ENCODE data around the gene TFAP2B. TPM values are rescaled to one million over a fixed set of nuclear protein-coding genes. Genes with fewer than 3 reads are reported as not detected.

TFAP2B gene
- total and polyA plus RNA-seq, 7 experiments from 2014 or later: not detected

DNA sequence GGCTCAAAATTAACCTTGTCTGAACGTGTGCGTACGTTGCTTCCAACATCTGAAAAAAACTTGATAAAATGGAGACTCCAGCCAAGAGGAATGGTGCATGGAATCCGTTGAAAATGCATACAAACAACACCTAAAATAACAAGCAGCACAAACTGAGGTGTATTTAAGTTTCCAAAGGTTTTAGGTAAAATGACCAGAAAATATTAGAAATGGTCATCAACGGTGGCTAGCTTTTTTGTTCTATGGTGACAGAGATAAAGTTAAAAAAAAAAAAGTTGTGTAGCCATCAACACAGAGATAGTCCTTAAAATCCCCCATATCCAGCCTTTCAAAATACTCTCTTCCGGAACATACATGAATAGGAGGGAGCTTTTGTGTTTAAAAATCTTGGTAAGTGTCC is 651 bp upstream of the TFAP2B start:
- Histone ChIP-seq H3K27ac (ENCODE audit: low read depth, low read length) (no peak overlapping the region), H3K4me3 (ENCODE audit: low read length) (no peak overlapping the region), H3K4me1 (ENCODE audit: control insufficient read depth in 2 of 2, insufficient read depth in 2 of 2, low read length in 2 of 2) (peaks cover 0 to 5% of the 10 kb centered on the region in 2 donors), H3K27me3 (ENCODE audit: control insufficient read depth in 2 of 2, insufficient read depth in 2 of 2, low read length in 2 of 2) (peaks cover 0 to 26% of the 10 kb centered on the region in 2 donors), H3K9me3 (ENCODE audit: control insufficient read depth in 2 of 3, low read length in 3 of 3) (no peaks in the 10 kb centered on the region), H3K36me3 (ENCODE audit: control insufficient read depth in 2 of 3, insufficient read depth in 3 of 3, low read length in 3 of 3) (no peaks in the 10 kb centered on the region)
- CTCF ChIA-PET: no interaction called here
- Mint-ChIP-seq H3K4me3 (no peak overlapping the region), H3K4me1 (peaks cover 9 to 40% (median 33%) of the 10 kb centered on the region in 7 donors), H3K36me3 (peaks cover 0 to 14% (median 2%) of the 10 kb centered on the region in 5 donors), H3K9me3 (peaks cover 0 to 13% (median 3%) of the 10 kb centered on the region in 11 donors), H3K27me3 (peaks cover 54 to 87% (median 85%) of the 10 kb centered on the region in 5 donors), H3K27ac (no peak overlapping the region)
- intact Hi-C loops (cut with micrococcal nuclease): loop anchor here (2.0 to 10.0 kb wide), 5 partner anchors 27 to 1844 kb away; no protein-coding TSS in a partner anchor
- ATAC-seq: no peak
- POLR2A ChIA-PET: no interaction called here
- DNase-seq: no peak

DNA sequence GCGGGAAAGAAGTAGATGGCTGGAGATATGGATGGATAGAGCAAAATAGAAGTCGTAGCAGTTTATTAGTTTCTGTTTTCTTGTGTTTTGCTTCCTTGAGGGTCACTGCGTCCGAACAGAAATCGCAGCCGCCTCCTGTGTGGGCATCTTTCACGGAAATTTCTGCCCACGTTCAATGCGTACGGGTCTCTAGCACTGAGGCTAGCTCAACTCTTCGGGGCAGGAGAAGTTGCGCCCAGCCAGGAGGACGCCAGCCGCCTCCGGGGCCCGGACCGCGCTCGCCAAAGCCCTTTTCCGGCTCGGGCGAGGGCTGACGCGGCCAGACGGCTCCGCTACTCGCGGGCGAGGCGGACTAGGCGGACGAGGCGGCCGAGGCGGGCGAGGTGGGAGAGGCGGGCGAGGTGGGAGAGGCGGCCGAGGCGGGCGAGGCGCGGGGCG is 814 bp downstream of the TFAP2B start:
- no peaks in the 10 kb centered on the region for H3K36me3 ChIP-seq (ENCODE audit: control insufficient read depth in 2 of 3, insufficient read depth in 3 of 3, low read length in 3 of 3)
- Mint-ChIP-seq H3K36me3 (peaks cover 0 to 14% (median 2%) of the 10 kb centered on the region in 5 donors), H3K4me3 (peak overlapping the region in 2 of 10 donors; percentile 35 to 59), H3K27me3 (peaks cover 69 to 91% (median 88%) of the 10 kb centered on the region in 5 donors), H3K4me1 (peaks cover 9 to 40% (median 33%) of the 10 kb centered on the region in 7 donors), H3K9me3 (peaks cover 0 to 13% (median 4%) of the 10 kb centered on the region in 11 donors), H3K27ac (no peak overlapping the region)
- ChIA-PET CTCF (no interaction called here), POLR2A (no interaction called here)
- no peaks in the 10 kb centered on the region for H3K9me3 ChIP-seq (ENCODE audit: control insufficient read depth in 2 of 3, low read length in 3 of 3)
- H3K4me1 ChIP-seq (ENCODE audit: control insufficient read depth in 2 of 2, insufficient read depth in 2 of 2, low read length in 2 of 2): peaks cover 0 to 5% of the 10 kb centered on the region in 2 donors
- intact Hi-C loops (cut with micrococcal nuclease): loop anchor here (2.0 to 10.0 kb wide), 5 partner anchors 25 to 1843 kb away; no protein-coding TSS in a partner anchor
- ATAC-seq (no peak), DNase-seq (peak in 1 of 9 donors; percentile 23)
- peaks cover 0 to 27% of the 10 kb centered on the region in 2 donors for H3K27me3 ChIP-seq (ENCODE audit: control insufficient read depth in 2 of 2, insufficient read depth in 2 of 2, low read length in 2 of 2)
- H3K27ac ChIP-seq (ENCODE audit: low read depth, low read length): no peak overlapping the region
- H3K4me3 ChIP-seq (ENCODE audit: low read length): no peak overlapping the region

DNA sequence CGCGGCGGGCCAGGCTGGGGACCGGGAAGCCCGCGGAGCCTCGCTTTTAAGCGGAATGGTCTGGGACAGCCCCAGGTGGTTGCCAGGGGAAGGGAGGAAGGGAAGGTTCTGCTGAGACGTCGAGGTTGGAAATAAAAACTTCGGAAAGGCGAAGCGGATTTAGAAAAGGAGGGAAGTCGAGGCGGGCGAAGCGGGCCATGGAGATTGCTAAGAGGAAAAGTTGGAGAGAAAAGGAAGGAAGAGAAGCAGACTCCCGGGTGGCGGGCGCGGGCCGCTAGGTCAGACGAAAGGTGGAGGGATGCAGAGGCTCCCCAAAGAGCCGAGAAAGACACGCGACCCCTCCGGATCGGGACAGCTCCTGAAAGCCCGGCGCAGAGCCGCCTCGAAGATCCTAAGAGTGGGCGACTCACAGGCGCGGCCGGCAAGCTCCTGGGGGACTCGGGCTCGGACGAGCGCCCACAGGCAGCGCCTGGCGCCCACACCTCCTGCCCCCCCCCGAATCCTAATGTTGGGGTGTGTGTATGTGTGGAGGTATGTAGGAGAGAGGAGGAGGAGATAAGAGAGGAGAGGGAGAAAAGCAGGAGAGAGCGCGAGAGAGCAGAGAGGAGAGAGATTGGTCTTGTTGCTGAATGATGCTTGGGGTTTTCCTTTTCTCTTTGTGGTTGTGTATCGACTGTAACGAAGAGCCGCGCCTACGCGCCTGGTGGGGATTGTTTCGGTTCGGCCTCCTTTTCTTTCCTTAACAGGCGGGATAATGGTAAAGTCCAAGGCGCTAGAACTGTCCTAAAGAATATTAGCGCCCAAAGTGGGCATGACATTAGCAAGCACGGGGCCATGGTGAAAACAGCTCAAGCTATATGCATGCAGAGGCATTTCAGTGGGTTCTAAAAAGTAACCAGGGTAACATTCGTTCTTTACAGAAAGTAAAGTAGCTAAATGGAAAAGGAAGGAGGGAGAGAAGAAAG is 1.5 kb downstream of the TFAP2B start:
- ATAC-seq (no peak), DNase-seq (no peak)
- Histone ChIP-seq H3K27me3 (ENCODE audit: control insufficient read depth in 2 of 2, insufficient read depth in 2 of 2, low read length in 2 of 2) (peaks cover 0 to 32% of the 10 kb centered on the region in 2 donors), H3K36me3 (ENCODE audit: control insufficient read depth in 2 of 3, insufficient read depth in 3 of 3, low read length in 3 of 3) (no peaks in the 10 kb centered on the region), H3K4me3 (ENCODE audit: low read length) (no peak overlapping the region), H3K27ac (ENCODE audit: low read depth, low read length) (no peak overlapping the region), H3K4me1 (ENCODE audit: control insufficient read depth in 2 of 2, insufficient read depth in 2 of 2, low read length in 2 of 2) (peaks cover 0 to 5% of the 10 kb centered on the region in 2 donors), H3K9me3 (ENCODE audit: control insufficient read depth in 2 of 3, low read length in 3 of 3) (no peaks in the 10 kb centered on the region)
- ChIA-PET POLR2A (interaction anchor here (0.6 kb wide), 1 partner anchor 33 kb away, joined by 3 read pairs; no protein-coding TSS in a partner anchor), CTCF (no interaction called here)
- H3K4me1 Mint-ChIP-seq: peaks cover 9 to 37% (median 33%) of the 10 kb centered on the region in 7 donors
- intact Hi-C loops (cut with micrococcal nuclease): loop anchor here (2.0 to 10.0 kb wide), 5 partner anchors 25 to 1842 kb away; no protein-coding TSS in a partner anchor
- H3K27me3 Mint-ChIP-seq: peaks cover 73 to 91% (median 88%) of the 10 kb centered on the region in 5 donors
- peak overlapping the region in 6 of 10 donors; percentile 21 to 59 (median 43) for H3K4me3 Mint-ChIP-seq
- H3K9me3 Mint-ChIP-seq: peaks cover 0 to 15% (median 6%) of the 10 kb centered on the region in 11 donors
- peaks cover 0 to 20% (median 2%) of the 10 kb centered on the region in 5 donors for H3K36me3 Mint-ChIP-seq
- H3K27ac Mint-ChIP-seq: peak overlapping the region in 1 of 9 donors; percentile 42

DNA sequence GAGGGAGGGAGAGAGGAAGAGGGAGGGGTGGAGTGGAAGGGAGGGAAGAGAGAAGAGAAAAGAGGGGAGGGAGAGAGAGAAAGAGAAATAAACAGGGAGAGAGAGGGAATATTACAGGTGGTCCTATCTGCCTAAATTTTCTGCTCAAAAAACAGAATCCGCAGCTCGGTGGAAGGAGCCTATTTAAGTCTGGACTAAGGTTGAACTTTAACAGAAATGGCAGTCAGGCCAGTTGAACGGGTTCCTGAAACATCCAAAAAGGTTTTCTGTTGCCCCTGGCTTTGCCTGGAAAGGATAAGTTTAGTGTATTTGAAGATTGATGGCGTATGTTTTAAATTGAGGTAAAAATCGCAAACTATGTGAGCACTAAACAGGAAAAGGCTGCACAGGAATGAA is 2.2 kb downstream of the TFAP2B start:
- intact Hi-C loops (cut with micrococcal nuclease): no loop called here
- H3K27me3 ChIP-seq (ENCODE audit: control insufficient read depth in 2 of 2, insufficient read depth in 2 of 2, low read length in 2 of 2): peaks cover 0 to 32% of the 10 kb centered on the region in 2 donors

DNA sequence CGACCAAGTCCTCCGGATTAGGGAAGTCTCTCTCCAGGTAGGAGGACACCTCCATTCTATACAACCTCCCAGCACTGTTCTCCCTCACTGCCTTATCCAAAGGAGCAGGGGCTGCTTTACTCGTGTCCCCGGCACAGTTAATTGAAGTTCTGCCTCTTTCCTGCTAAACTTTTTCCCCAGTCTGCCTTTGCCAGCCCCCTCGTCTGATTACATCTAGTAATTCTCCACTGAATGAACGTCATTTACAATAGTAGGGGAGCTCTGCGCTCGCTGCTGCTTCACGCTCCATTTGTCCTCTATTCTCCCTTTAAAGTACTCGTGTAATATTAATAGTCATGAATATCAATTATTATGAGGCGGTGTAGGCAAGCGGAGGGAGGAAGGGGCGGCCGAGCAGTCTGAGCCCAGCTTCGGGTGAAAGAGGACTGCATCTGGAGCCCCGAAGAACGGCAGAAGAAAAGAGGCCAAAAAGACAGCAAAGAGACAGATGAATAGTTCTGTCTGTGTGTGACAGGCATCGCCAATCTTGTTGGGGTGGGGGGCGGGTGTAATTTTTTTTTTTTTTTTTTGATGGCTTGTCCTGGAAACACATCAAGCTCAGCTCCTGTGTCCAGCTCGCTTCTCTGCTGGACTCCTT is 2.9 kb downstream of the TFAP2B start:
- ATAC-seq: no peak
- no peaks in the 10 kb centered on the region for H3K36me3 ChIP-seq (ENCODE audit: control insufficient read depth in 2 of 3, insufficient read depth in 3 of 3, low read length in 3 of 3)
- H3K27ac ChIP-seq (ENCODE audit: low read depth, low read length): no peak overlapping the region
- peaks cover under 1 to 37% of the 10 kb centered on the region in 2 donors for H3K27me3 ChIP-seq (ENCODE audit: control insufficient read depth in 2 of 2, insufficient read depth in 2 of 2, low read length in 2 of 2)
- Mint-ChIP-seq H3K36me3 (peaks cover 0 to 23% (median 3%) of the 10 kb centered on the region in 5 donors), H3K27me3 (peaks cover 79 to 97% (median 93%) of the 10 kb centered on the region in 5 donors), H3K27ac (no peak overlapping the region), H3K9me3 (peaks cover 0 to 23% (median 8%) of the 10 kb centered on the region in 11 donors), H3K4me1 (peaks cover 6 to 31% (median 26%) of the 10 kb centered on the region in 7 donors), H3K4me3 (peak overlapping the region in 4 of 10 donors; percentile 5 to 41 (median 31))
- POLR2A ChIA-PET: no interaction called here
- no peaks in the 10 kb centered on the region for H3K9me3 ChIP-seq (ENCODE audit: control insufficient read depth in 2 of 3, low read length in 3 of 3)
- DNase-seq: no peak
- intact Hi-C loops (cut with micrococcal nuclease): no loop called here
- H3K4me1 ChIP-seq (ENCODE audit: control insufficient read depth in 2 of 2, insufficient read depth in 2 of 2, low read length in 2 of 2): no peaks in the 10 kb centered on the region
- no peak overlapping the region for H3K4me3 ChIP-seq (ENCODE audit: low read length)
- CTCF ChIA-PET: no interaction called here

More for the DNA sequence above, 2.2 kb downstream of the TFAP2B start:
- Mint-ChIP-seq H3K36me3 (peaks cover 0 to 23% (median 3%) of the 10 kb centered on the region in 5 donors), H3K9me3 (peaks cover 0 to 19% (median 7%) of the 10 kb centered on the region in 11 donors), H3K4me3 (peak overlapping the region in 6 of 10 donors; percentile 5 to 59 (median 40)), H3K4me1 (peaks cover 6 to 31% (median 28%) of the 10 kb centered on the region in 7 donors), H3K27ac (no peak overlapping the region), H3K27me3 (peaks cover 73 to 93% (median 89%) of the 10 kb centered on the region in 5 donors)
- DNase-seq: no peak
- ChIA-PET CTCF (no interaction called here), POLR2A (interaction anchor here (0.6 kb wide), 1 partner anchor 32 kb away, joined by 3 read pairs; no protein-coding TSS in a partner anchor)
- H3K4me1 ChIP-seq (ENCODE audit: control insufficient read depth in 2 of 2, insufficient read depth in 2 of 2, low read length in 2 of 2): peaks cover 0 to under 1% of the 10 kb centered on the region in 2 donors
- H3K27ac ChIP-seq (ENCODE audit: low read depth, low read length): no peak overlapping the region
- H3K36me3 ChIP-seq (ENCODE audit: control insufficient read depth in 2 of 3, insufficient read depth in 3 of 3, low read length in 3 of 3): no peaks in the 10 kb centered on the region
- no peak overlapping the region for H3K4me3 ChIP-seq (ENCODE audit: low read length)
- ATAC-seq: no peak
- H3K9me3 ChIP-seq (ENCODE audit: control insufficient read depth in 2 of 3, low read length in 3 of 3): no peaks in the 10 kb centered on the region

DNA sequence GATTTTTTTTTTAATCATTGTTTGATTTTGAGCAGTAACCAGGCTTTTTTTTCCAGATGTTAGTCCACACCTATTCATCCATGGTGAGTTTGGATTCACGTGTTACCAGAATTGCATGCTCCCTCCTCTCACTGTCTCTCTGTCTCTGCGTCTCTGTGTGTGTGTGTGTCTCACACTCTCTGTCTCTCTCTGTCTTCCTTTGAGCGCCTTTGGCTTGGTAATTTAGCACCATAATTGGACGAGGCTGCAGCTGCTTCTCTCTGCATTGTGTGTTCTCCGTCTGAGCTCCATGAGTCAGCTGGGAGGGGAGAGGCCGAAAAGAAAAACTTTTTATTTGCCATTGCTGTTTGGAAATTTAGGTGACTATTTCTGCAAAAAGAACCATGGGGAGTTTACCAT is 3.4 kb downstream of the TFAP2B start:
- Histone ChIP-seq H3K4me1 (ENCODE audit: control insufficient read depth in 2 of 2, insufficient read depth in 2 of 2, low read length in 2 of 2) (no peaks in the 10 kb centered on the region), H3K36me3 (ENCODE audit: control insufficient read depth in 2 of 3, insufficient read depth in 3 of 3, low read length in 3 of 3) (no peaks in the 10 kb centered on the region), H3K4me3 (ENCODE audit: low read length) (no peak overlapping the region), H3K9me3 (ENCODE audit: control insufficient read depth in 2 of 3, low read length in 3 of 3) (no peaks in the 10 kb centered on the region), H3K27me3 (ENCODE audit: control insufficient read depth in 2 of 2, insufficient read depth in 2 of 2, low read length in 2 of 2) (peaks cover 4 to 40% of the 10 kb centered on the region in 2 donors), H3K27ac (ENCODE audit: low read depth, low read length) (no peak overlapping the region)
- no peak for ATAC-seq
- Mint-ChIP-seq H3K36me3 (peaks cover 0 to 20% (median 3%) of the 10 kb centered on the region in 5 donors), H3K4me3 (no peak overlapping the region), H3K27ac (peak overlapping the region in 1 of 9 donors; percentile 42), H3K9me3 (peaks cover 0 to 24% (median 8%) of the 10 kb centered on the region in 11 donors), H3K27me3 (peaks cover 84 to 97% (median 93%) of the 10 kb centered on the region in 5 donors), H3K4me1 (peaks cover 6 to 31% (median 23%) of the 10 kb centered on the region in 7 donors)
- no peak for DNase-seq
- intact Hi-C loops (cut with micrococcal nuclease): no loop called here
- ChIA-PET CTCF (no interaction called here), POLR2A (no interaction called here)

All from naive thymus-derived CD4-positive, alpha-beta T cell (primary cell).